ENCODE results near the gene MAPK8.

Gene MAPK8

GRCh38 chr10:48322017-48322416, 15.5 kb downstream of the MAPK8 start:
- Histone ChIP-seq H3K4me1 (peaks cover 7 to 14% (median 12%) of the 10 kb centered on the region in 10 experiments; a peak in 18 of 20 replicates), H3K27me3 (no peaks in the 10 kb centered on the region), H3K27ac (no peak overlapping the region), H3K9ac (no peak overlapping the region), H3K9me3 (replicated peaks in 1 of 11) (peaks cover 0 to 13% (median 5%) of the 10 kb centered on the region in 11 experiments; a peak in 6 of 22 replicates), H3K4me3 (no peak overlapping the region), H3K4me2 (no peak overlapping the region), H3K36me3 (peaks cover 8 to 30% (median 24%) of the 10 kb centered on the region in 11 experiments; a peak in 16 of 22 replicates), H4K20me1 (peaks cover 25 to 94% (median 78%) of the 10 kb centered on the region in 11 experiments; a peak in 20 of 22 replicates)
- TF ChIP-seq Cebpa-rat (IDR thresholded peaks at IDR 0.05) = no peak

DNA sequence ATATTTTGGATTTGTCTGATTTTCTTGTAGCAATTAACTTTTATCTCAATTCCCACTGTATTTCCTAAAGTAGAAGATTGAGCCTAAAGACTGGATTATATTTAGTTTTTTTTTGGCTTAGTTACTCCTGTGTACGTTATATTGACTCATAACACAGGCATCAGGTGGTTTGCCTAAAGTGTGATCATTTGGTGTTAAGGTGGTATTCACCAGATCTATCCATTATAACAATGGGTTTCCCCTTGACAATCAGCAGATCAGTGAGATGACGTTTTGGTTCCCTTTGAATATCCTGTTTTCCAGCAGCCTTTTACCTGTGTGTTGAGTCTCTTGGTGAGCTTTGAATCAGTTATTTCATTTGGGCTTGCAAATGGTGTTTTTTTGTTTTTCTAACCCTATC, 18.1 kb downstream of the MAPK8 start:
- H3K4me1 ChIP-seq = no peaks in the 10 kb centered on the region
- H3K4me3 ChIP-seq = no peak overlapping the region
- H3K27ac ChIP-seq = no peak overlapping the region
- peaks cover 8 to 33% (median 20%) of the 10 kb centered on the region in 11 experiments; a peak in 16 of 22 replicates for H3K36me3 ChIP-seq
- no peak for TF ChIP-seq Cebpa-rat (IDR thresholded peaks at IDR 0.05)
- peaks cover 0 to 13% (median 5%) of the 10 kb centered on the region in 11 experiments; a peak in 6 of 22 replicates for H3K9me3 ChIP-seq (replicated peaks in 1 of 11)
- peaks cover under 1 to 92% (median 64%) of the 10 kb centered on the region in 11 experiments; a peak in 16 of 22 replicates for H4K20me1 ChIP-seq
- no peaks in the 10 kb centered on the region for H3K27me3 ChIP-seq
- no peak overlapping the region for H3K9ac ChIP-seq
- no peak overlapping the region for H3K4me2 ChIP-seq

DNA sequence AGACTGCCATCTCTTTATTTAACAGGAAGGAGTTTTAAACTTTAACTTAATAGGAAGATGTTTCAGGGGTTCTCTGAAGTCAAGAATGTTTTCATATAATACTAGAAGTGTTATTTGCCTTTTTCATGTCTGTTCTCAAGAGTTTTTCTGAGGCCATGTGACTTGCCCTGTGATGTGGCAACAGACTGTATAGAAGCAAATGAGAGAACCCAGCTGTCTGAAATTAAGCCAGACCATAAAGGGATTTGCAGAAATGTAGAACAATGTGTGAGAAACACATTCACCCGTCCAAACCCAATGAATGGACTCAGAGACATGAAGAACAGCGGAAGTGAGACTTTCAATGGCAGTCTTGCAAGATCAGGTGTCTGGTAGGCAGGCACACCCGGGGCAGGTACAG, 23.8 kb downstream of the MAPK8 start:
- Histone ChIP-seq H4K20me1 (peaks cover 0 to 85% (median 63%) of the 10 kb centered on the region in 11 experiments; a peak in 14 of 22 replicates), H3K36me3 (peaks cover 23 to 62% (median 38%) of the 10 kb centered on the region in 11 experiments; a peak in 21 of 22 replicates), H3K4me3 (no peak overlapping the region), H3K9me3 (replicated peaks in 1 of 11) (peaks cover 0 to 16% (median 6%) of the 10 kb centered on the region in 11 experiments; a peak in 6 of 22 replicates), H3K27ac (no peak overlapping the region), H3K4me2 (no peak overlapping the region), H3K27me3 (no peaks in the 10 kb centered on the region), H3K9ac (no peak overlapping the region), H3K4me1 (peaks cover 0 to 9% (median 0%) of the 10 kb centered on the region in 10 experiments; a peak in 3 of 20 replicates)
- no peak for TF ChIP-seq Cebpa-rat (IDR thresholded peaks at IDR 0.05)

- Histone ChIP-seq H3K4me2 (no peak overlapping the region; a peak in 1 of 22 replicates), H3K9me3 (replicated peaks in 1 of 11) (peaks cover 0 to 14% (median 6%) of the 10 kb centered on the region in 11 experiments; a peak in 4 of 22 replicates), H3K27ac (no peak overlapping the region), H3K36me3 (peaks cover 16 to 54% (median 33%) of the 10 kb centered on the region in 11 experiments; a peak in 19 of 22 replicates), H3K27me3 (no peaks in the 10 kb centered on the region), H3K4me1 (peaks cover 0 to 9% (median 0%) of the 10 kb centered on the region in 10 experiments; a peak in 3 of 20 replicates), H3K4me3 (no peak overlapping the region), H4K20me1 (peaks cover 0 to 78% (median 54%) of the 10 kb centered on the region in 11 experiments; a peak in 14 of 22 replicates), H3K9ac (no peak overlapping the region)
- no peak for TF ChIP-seq Cebpa-rat (IDR thresholded peaks at IDR 0.05)
These were observed 25.0 kb downstream of the MAPK8 start for GRCh38 chr10:48331436-48331835.

GRCh38 chr10:48332166-48332870, 25.8 kb downstream of the MAPK8 start:
- Histone ChIP-seq H3K36me3 (peaks cover 16 to 59% (median 33%) of the 10 kb centered on the region in 11 experiments; a peak in 19 of 22 replicates), H3K9me3 (replicated peaks in 1 of 11) (peaks cover 0 to 14% (median 6%) of the 10 kb centered on the region in 11 experiments; a peak in 4 of 22 replicates), H3K4me1 (peaks cover 0 to 9% (median 3%) of the 10 kb centered on the region in 10 experiments; a peak in 4 of 20 replicates), H3K27me3 (no peaks in the 10 kb centered on the region), H3K4me3 (no peak overlapping the region), H3K9ac (no peak overlapping the region), H4K20me1 (peaks cover 0 to 69% (median 46%) of the 10 kb centered on the region in 11 experiments; a peak in 14 of 22 replicates), H3K27ac (no peak overlapping the region), H3K4me2 (no peak overlapping the region)
- TF ChIP-seq Cebpa-rat (IDR thresholded peaks at IDR 0.05) = peak in 7 of 11 experiments; percentile 30 to 77 (median 48); a peak in 7 of 22 replicates

DNA sequence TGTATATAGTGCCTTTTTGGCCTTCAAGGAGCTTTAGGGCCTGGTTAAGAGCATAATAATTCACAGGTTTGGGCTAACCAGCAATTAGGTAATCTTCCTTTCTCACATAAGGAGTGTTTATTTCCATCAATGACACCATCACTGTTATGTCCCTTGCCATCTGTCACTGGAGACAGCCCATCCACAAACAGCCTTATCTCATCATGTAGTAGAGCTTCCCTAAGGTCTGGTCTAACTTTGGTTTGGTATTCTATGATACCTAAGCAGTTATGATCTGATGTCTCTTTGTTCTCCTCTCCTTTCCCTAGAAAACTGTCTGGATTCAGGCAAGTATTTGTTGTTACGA, 26.4 kb downstream of the MAPK8 start:
- Histone ChIP-seq H3K9ac (no peak overlapping the region), H3K4me3 (no peak overlapping the region), H3K27me3 (no peaks in the 10 kb centered on the region), H3K27ac (no peak overlapping the region), H3K4me1 (peaks cover 0 to 9% (median 3%) of the 10 kb centered on the region in 10 experiments; a peak in 4 of 20 replicates), H4K20me1 (peaks cover 0 to 67% (median 43%) of the 10 kb centered on the region in 11 experiments; a peak in 14 of 22 replicates), H3K4me2 (no peak overlapping the region), H3K9me3 (replicated peaks in 1 of 11) (peaks cover 0 to 14% (median 6%) of the 10 kb centered on the region in 11 experiments; a peak in 10 of 22 replicates), H3K36me3 (peaks cover 16 to 60% (median 33%) of the 10 kb centered on the region in 11 experiments; a peak in 19 of 22 replicates)
- no peak for TF ChIP-seq Cebpa-rat (IDR thresholded peaks at IDR 0.05)

- Histone ChIP-seq H3K9ac (no peak overlapping the region), H3K4me2 (no peak overlapping the region), H3K27ac (no peak overlapping the region), H4K20me1 (peaks cover 0 to 56% (median 34%) of the 10 kb centered on the region in 11 experiments; a peak in 14 of 22 replicates), H3K4me3 (no peak overlapping the region), H3K27me3 (no peaks in the 10 kb centered on the region), H3K4me1 (peaks cover 0 to 9% (median 3%) of the 10 kb centered on the region in 10 experiments; a peak in 4 of 20 replicates), H3K9me3 (replicated peaks in 1 of 11) (peaks cover 0 to 23% (median 12%) of the 10 kb centered on the region in 11 experiments; a peak in 10 of 22 replicates), H3K36me3 (peaks cover 16 to 60% (median 33%) of the 10 kb centered on the region in 11 experiments; a peak in 19 of 22 replicates)
- no peak for TF ChIP-seq Cebpa-rat (IDR thresholded peaks at IDR 0.05)
These were observed 27.4 kb downstream of the MAPK8 start for GRCh38 chr10:48333856-48334255.

- Histone ChIP-seq H3K4me2 (no peak overlapping the region), H3K4me1 (peaks cover 0 to 9% (median 2%) of the 10 kb centered on the region in 10 experiments; a peak in 4 of 20 replicates), H3K27ac (no peak overlapping the region), H4K20me1 (peaks cover 0 to 51% (median 25%) of the 10 kb centered on the region in 11 experiments; a peak in 12 of 22 replicates), H3K9me3 (replicated peaks in 1 of 11) (peaks cover 0 to 23% (median 9%) of the 10 kb centered on the region in 11 experiments; a peak in 10 of 22 replicates), H3K9ac (no peak overlapping the region), H3K4me3 (no peak overlapping the region), H3K27me3 (no peaks in the 10 kb centered on the region), H3K36me3 (peaks cover 16 to 51% (median 27%) of the 10 kb centered on the region in 11 experiments; a peak in 19 of 22 replicates)
- TF ChIP-seq Cebpa-rat (IDR thresholded peaks at IDR 0.05) = no peak
These were observed 29.3 kb downstream of the MAPK8 start for GRCh38 chr10:48335788-48336187.
